ENCODE data around the gene CELF4.
A peak's percentile ranks its signal among the peaks of the same experiment; 100 is the strongest.

The CELF4 gene

GRCh38 chr18:37571266-37571665, 5.7 kb upstream of the CELF4 start:
- DNase-seq, result no peak

GRCh38 chr18:37570336-37570930, 4.8 kb upstream of the CELF4 start:
- DNase-seq, result no peak

GRCh38 chr18:37568671-37569070, 3.1 kb upstream of the CELF4 start:
- DNase-seq, result no peak

- DNase-seq, result no peak
These were observed 2.4 kb upstream of the CELF4 start for GRCh38 chr18:37567994-37568359.

- no peak for DNase-seq
These were observed 1.7 kb upstream of the CELF4 start for GRCh38 chr18:37567061-37567993.

- no peak for DNase-seq
These were observed 972 bp upstream of the CELF4 start for GRCh38 chr18:37566479-37567060.

- DNase-seq, result peak; percentile 84
These were observed 430 bp upstream of the CELF4 start for GRCh38 chr18:37565977-37566478.

- DNase-seq, result no peak
These were observed 892 bp downstream of the CELF4 start for GRCh38 chr18:37564711-37565100.

GRCh38 chr18:37563931-37564392, 1.6 kb downstream of the CELF4 start:
- no peak for DNase-seq

- no peak for DNase-seq
These were observed 3.6 kb downstream of the CELF4 start for GRCh38 chr18:37561986-37562385.

GRCh38 chr18:37560003-37560402, 5.6 kb downstream of the CELF4 start:
- DNase-seq, result no peak

- no peak for DNase-seq
These were observed 6.4 kb downstream of the CELF4 start for GRCh38 chr18:37559194-37559593.

- DNase-seq, result no peak
These were observed 11.2 kb downstream of the CELF4 start for GRCh38 chr18:37554399-37554787.

- DNase-seq, result no peak
These were observed 11.8 kb downstream of the CELF4 start for GRCh38 chr18:37553633-37554398.

- DNase-seq, result no peak
These were observed 13.3 kb downstream of the CELF4 start for GRCh38 chr18:37552286-37552685.

- no peak for DNase-seq
These were observed 13.8 kb downstream of the CELF4 start for GRCh38 chr18:37551846-37552245.

GRCh38 chr18:37551249-37551648, 14.3 kb downstream of the CELF4 start:
- DNase-seq, result no peak

- DNase-seq, result no peak
These were observed 15.3 kb downstream of the CELF4 start for GRCh38 chr18:37550118-37550875.

GRCh38 chr18:37548679-37549289, 16.8 kb downstream of the CELF4 start:
- DNase-seq, result no peak

- no peak for DNase-seq
These were observed 18.3 kb downstream of the CELF4 start for GRCh38 chr18:37547196-37547827.

- DNase-seq, result no peak
These were observed 18.9 kb downstream of the CELF4 start for GRCh38 chr18:37546651-37547050.

GRCh38 chr18:37546272-37546537, 19.4 kb downstream of the CELF4 start:
- no peak for DNase-seq
